HG03457 (cell line): Measurements from ENCODE around the gene SPDYC.

Source experiments
- ATAC-seq: cut with Tn5 transposase; IDR thresholded peaks from one replicate; pipeline ENCODE4 v1.9.1; 2021; ENCODE audit warnings: moderate number of reproducible peaks; ENCODE audit not compliant: unreplicated experiment

Gene SPDYC

DNA sequence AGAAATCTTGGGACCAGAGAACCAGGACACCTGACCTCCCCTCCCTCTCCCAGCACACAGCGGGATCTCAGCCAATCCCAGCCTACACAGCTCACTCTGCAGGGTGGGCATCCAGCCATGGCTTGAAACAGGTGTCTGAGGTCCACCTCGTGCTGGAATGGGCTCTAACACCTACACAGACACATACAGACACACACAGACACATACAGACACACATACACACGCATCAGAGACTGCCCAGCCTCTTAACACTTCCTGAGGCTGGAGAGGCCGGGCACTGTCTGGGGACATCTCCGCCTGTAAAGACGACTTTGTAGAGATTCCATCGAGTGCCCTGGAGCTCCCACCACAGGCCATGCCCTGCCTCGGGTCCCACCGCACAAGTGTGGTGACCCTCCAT, 48.4 kb downstream of the SPDYC start:
- ATAC-seq = no peak

DNA sequence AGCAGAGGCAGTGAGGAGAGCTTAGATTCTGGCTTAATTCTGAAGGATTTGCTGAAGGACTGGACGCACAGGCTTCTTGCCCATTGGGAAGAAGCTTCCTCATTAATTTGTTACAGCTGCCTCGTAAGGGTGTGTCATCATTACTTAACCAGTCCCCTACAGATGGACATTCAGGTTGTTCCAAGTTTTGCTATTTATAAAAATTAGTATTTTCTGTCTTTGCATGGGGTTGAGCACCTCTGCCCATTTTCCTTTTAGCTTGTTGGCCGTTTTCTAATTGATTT, 49.8 kb downstream of the SPDYC start:
- no peak for ATAC-seq

DNA sequence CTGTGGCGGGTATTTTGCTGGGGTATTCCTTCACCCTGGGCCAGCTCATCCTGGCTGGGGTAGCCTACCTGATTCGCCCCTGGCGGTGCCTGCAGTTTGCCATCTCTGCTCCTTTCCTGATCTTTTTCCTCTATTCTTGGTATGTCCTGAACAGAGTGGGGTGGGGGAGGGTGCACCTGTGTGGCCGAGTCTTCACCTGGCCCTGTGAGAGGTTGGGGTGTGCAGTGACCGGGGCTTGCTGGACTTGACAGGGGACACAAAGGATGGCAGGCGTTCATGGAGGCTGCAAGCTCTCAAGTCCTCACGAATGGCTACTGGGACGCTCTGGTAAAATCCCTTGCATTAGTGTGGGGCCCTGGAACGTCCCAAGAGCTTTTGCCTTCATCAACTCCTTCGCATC, 51.0 kb downstream of the SPDYC start:
- no peak for ATAC-seq
